Smooth muscle cell of bladder (primary cell): ENCODE data around the gene APOL5. TPM values are rescaled to one million over a fixed set of nuclear protein-coding genes. Genes with fewer than 3 reads are reported as not detected.

Experiments used
- total RNA-seq: library from RNA; depleted of rRNA; stranded (reverse); fragments of >200 nt; gene quantifications from 2 replicates; pipeline ENCODE4 v1.2.3, GENCODE V29; 2014

The APOL5 gene, protein sequence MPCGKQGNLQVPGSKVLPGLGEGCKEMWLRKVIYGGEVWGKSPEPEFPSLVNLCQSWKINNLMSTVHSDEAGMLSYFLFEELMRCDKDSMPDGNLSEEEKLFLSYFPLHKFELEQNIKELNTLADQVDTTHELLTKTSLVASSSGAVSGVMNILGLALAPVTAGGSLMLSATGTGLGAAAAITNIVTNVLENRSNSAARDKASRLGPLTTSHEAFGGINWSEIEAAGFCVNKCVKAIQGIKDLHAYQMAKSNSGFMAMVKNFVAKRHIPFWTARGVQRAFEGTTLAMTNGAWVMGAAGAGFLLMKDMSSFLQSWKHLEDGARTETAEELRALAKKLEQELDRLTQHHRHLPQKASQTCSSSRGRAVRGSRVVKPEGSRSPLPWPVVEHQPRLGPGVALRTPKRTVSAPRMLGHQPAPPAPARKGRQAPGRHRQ
- not detected in 2 replicates for total RNA-seq

DNA sequence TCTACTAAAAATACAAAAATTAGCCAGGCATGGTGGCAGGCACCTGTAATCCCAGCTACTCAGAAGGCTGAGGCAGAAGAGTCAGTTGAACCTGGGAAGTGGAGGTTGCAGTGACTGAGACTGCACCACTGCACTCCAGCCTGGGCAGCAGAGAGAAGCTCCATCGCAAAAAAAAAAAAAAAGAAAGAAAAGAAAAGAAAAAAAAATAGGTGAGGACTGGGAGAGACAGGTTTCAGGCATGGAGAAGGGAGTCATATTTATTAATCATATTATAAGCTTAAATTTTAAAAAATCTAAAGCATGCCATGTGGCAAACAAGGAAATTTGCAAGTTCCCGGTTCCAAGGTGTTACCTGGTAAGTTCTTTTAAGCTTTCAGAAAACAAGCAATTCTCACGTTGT lies at the start of gene APOL5:
Gene APOL5 (plus strand): TSS at position 301 of the 400 bp plus-strand sequence. CDS start 0 bp downstream, at position 301.

Other genes starting within 250 kb of the APOL5 start
- gene RASD2, start 177.0 kb upstream of the APOL5 start, total RNA-seq: under 0.01 and 0.46 TPM in 2 replicates
- not detected in 2 replicates for gene MB, start 100.5 kb upstream of the APOL5 start, total RNA-seq
- gene APOL6, start 69.4 kb upstream of the APOL5 start, total RNA-seq: 23.5 and 32.1 TPM in 2 replicates